Osteoblast (primary cell): ENCODE results near the gene ELMO2. TPM values are rescaled to one million over a fixed set of nuclear protein-coding genes. Genes with fewer than 3 reads are reported as not detected.

ENCODE experiments used
- DNase-seq: peaks from one replicate; pipeline ENCODE4 v3.0.0; 2011; ENCODE audit warnings: low spot score, mixed read lengths; ENCODE audit not compliant: insufficient read length; ENCODE audit errors: missing footprints
- H2AFZ ChIP-seq: 2 replicates; pipeline ENCODE4 v1.6.0; 2011; ENCODE audit warnings: mild to moderate bottlenecking, low read length
- H3K27ac ChIP-seq: 2 replicates; pipeline ENCODE4 v1.5.1; 2011; ENCODE audit warnings: mild to moderate bottlenecking, low read depth, low read length, moderate library complexity
- H3K27me3 ChIP-seq: 2 replicates; pipeline ENCODE4 v1.6.0; 2012; ENCODE audit warnings: mild to moderate bottlenecking, control low read depth, inconsistent platforms, low read length, moderate library complexity; ENCODE audit not compliant: insufficient read depth
- H3K36me3 ChIP-seq: 2 replicates; pipeline ENCODE4 v1.5.1; 2011; ENCODE audit warnings: mild to moderate bottlenecking, low read length, control low read depth, moderate library complexity; ENCODE audit not compliant: insufficient read depth
- H3K4me1 ChIP-seq: 2 replicates; pipeline ENCODE4 v1.5.1; 2011; ENCODE audit warnings: mild to moderate bottlenecking, low read length, control low read depth, moderate library complexity; ENCODE audit not compliant: insufficient read depth
- H3K4me2 ChIP-seq: 2 replicates; pipeline ENCODE4 v1.6.0; 2011; ENCODE audit warnings: mild to moderate bottlenecking, low read length; ENCODE audit not compliant: insufficient read depth
- H3K4me3 ChIP-seq: fragments of 200-600 bp; sonication (generic); 3 replicates; pipeline ENCODE4 v1.5.1; 2012; ENCODE audit warnings: mild to moderate bottlenecking, low read length, inconsistent platforms; ENCODE audit not compliant: insufficient read depth
- H3K79me2 ChIP-seq: 2 replicates; pipeline ENCODE4 v1.6.0; 2012; ENCODE audit warnings: mild to moderate bottlenecking, low read length, control low read depth, inconsistent platforms; ENCODE audit not compliant: insufficient read depth
- H3K9me3 ChIP-seq: 2 replicates; pipeline ENCODE4 v1.5.1; 2011; ENCODE audit warnings: low read depth, low read length, control low read depth
- H4K20me1 ChIP-seq: 2 replicates; pipeline ENCODE4 v1.6.0; 2012; ENCODE audit warnings: mild to moderate bottlenecking, low read length, control low read depth; ENCODE audit not compliant: insufficient read depth
- total RNA-seq: library from RNA; depleted of rRNA; stranded (reverse); fragments of >200 nt; gene quantifications from 2 replicates; pipeline ENCODE4 v1.2.3, GENCODE V29; 2012
- TF ChIP-seq, protein P1 (sequence below): IDR thresholded peaks from 2 replicates; pipeline ENCODE4 v1.5.1; 2011; ENCODE audit warnings: mild to moderate bottlenecking, low read depth, low read length, moderate library complexity; ENCODE audit errors: extremely low read depth

The ELMO2 gene
- total RNA-seq, 1 donor = 46.7 TPM

DNA sequence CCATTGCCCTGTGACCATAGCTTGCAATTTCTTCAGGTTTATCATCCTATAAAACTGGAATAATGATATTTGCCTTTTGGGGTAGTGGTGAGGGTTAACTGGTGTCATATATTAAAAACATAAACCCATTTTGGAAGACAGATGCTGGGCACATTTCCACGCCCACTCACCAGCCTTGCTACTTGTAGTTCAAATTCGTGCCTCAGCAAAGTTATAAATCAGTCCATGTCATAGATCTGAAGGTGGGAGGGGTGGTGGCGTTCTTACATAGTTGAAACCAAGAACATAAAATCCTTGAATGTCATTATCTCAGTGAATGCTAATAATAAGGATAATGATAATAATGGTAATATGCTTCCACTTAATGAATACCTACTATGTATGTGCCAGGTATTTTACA, 9.4 kb upstream of the ELMO2 start:
- Histone ChIP-seq H3K4me1 (peaks cover 1% of the 10 kb centered on the region), H3K27ac (no peak overlapping the region), H4K20me1 (no peaks in the 10 kb centered on the region), H3K79me2 (no peaks in the 10 kb centered on the region), H3K4me2 (no peak overlapping the region), H3K4me3 (no peak overlapping the region), H3K27me3 (peaks cover 23% of the 10 kb centered on the region), H2AFZ (no peak overlapping the region), H3K9me3 (no peaks in the 10 kb centered on the region), H3K36me3 (no peaks in the 10 kb centered on the region)
- TF ChIP-seq, protein P1, sequence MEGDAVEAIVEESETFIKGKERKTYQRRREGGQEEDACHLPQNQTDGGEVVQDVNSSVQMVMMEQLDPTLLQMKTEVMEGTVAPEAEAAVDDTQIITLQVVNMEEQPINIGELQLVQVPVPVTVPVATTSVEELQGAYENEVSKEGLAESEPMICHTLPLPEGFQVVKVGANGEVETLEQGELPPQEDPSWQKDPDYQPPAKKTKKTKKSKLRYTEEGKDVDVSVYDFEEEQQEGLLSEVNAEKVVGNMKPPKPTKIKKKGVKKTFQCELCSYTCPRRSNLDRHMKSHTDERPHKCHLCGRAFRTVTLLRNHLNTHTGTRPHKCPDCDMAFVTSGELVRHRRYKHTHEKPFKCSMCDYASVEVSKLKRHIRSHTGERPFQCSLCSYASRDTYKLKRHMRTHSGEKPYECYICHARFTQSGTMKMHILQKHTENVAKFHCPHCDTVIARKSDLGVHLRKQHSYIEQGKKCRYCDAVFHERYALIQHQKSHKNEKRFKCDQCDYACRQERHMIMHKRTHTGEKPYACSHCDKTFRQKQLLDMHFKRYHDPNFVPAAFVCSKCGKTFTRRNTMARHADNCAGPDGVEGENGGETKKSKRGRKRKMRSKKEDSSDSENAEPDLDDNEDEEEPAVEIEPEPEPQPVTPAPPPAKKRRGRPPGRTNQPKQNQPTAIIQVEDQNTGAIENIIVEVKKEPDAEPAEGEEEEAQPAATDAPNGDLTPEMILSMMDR = no peak
- no peak for DNase-seq

DNA sequence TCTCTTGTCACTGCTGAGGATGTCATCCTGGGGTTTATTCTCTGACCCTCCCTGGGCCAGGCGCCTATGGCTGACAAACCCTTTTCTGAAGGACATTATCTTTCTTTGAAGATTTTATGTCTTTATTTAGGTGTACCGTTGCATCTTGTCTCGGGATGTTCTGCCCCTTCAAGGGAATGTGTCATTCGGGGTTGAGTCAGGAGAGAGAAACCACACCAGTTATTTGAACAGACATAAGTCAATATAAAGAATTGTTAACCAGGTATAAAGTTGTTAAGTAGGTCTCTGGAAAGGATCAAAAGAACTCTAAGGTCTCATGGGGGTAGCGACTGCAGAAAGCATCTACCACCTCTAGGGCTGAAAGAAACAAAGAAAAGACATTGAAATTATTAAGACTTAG, 8.2 kb upstream of the ELMO2 start:
- Histone ChIP-seq H3K9me3 (no peaks in the 10 kb centered on the region), H3K36me3 (no peaks in the 10 kb centered on the region), H3K79me2 (no peaks in the 10 kb centered on the region), H2AFZ (no peak overlapping the region), H3K27ac (no peak overlapping the region), H4K20me1 (no peaks in the 10 kb centered on the region), H3K4me1 (no peaks in the 10 kb centered on the region), H3K4me3 (no peak overlapping the region), H3K27me3 (peaks cover 23% of the 10 kb centered on the region), H3K4me2 (no peak overlapping the region)
- no peak for DNase-seq
- TF ChIP-seq, protein P1 = no peak

DNA sequence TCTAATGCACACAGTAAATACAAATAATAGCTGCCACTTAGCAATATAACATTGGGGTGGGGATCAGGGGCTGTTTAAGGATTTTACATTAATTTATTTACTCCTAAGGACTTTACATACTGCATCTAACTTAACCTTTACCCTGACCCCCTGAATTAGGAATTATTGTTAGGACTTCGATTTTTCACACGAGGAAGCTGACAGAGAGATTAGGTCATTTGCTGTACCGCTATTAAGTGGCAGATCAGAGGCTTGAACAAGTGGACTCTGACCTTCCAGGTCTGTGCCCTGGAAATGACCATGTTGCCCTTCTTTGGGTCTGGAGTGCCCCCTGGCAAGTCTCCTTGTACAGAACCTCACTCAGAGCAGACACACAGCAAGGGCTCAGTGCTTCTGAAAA, 5.2 kb upstream of the ELMO2 start:
- Histone ChIP-seq H3K4me3 (no peak overlapping the region), H3K4me2 (no peak overlapping the region), H3K27ac (no peak overlapping the region), H3K36me3 (no peaks in the 10 kb centered on the region), H3K9me3 (no peaks in the 10 kb centered on the region), H2AFZ (no peak overlapping the region), H4K20me1 (no peaks in the 10 kb centered on the region), H3K79me2 (no peaks in the 10 kb centered on the region), H3K27me3 (peaks cover 20% of the 10 kb centered on the region), H3K4me1 (peaks cover 12% of the 10 kb centered on the region)
- TF ChIP-seq, protein P1 = no peak
- no peak for DNase-seq

DNA sequence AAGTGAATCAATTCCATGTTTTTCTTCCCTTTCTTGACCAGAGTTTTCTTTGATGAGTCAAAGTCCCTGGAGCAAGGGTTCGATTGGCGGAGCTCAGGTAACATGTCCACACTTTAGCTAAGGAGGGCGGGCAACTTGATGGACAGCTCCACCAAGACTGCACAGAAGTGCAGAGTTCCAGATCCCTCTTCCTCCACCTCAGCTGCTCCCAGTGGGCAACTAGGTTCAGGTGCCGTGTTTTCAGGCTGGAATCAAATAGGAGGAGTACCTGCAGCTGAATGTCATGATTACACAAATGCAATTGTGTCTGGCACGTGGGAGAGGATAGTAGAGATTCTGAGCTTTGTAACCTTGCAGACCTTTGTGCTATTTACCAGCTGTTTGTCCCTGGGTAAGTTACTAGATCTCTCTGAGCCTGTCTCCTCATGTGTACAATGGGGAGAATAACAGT, 1.9 kb upstream of the ELMO2 start:
- peaks cover 19% of the 10 kb centered on the region for H3K4me1 ChIP-seq
- H3K9me3 ChIP-seq = no peaks in the 10 kb centered on the region
- H3K27me3 ChIP-seq = peaks cover 2% of the 10 kb centered on the region
- H3K36me3 ChIP-seq = no peaks in the 10 kb centered on the region
- no peak overlapping the region for H3K27ac ChIP-seq
- peaks cover 6% of the 10 kb centered on the region for H4K20me1 ChIP-seq
- H3K4me2 ChIP-seq = no peak overlapping the region
- peaks cover 24% of the 10 kb centered on the region for H3K79me2 ChIP-seq
- TF ChIP-seq, protein P1 = no peak
- no peak for DNase-seq
- H3K4me3 ChIP-seq = no peak overlapping the region
- no peak overlapping the region for H2AFZ ChIP-seq
